GM03348 (cell line): ENCODE results near the gene AS3MT.

Experiments
- DNase-seq: peaks from one replicate; pipeline ENCODE4 v3.0.0; 2012; ENCODE audit warnings: low spot score

Gene AS3MT

GRCh38 chr10:102855731-102856436, 13.4 kb upstream of the AS3MT start:
- peak; percentile 83 for DNase-seq

- DNase-seq: no peak
These were observed 12.4 kb upstream of the AS3MT start for GRCh38 chr10:102856758-102857424.

DNA sequence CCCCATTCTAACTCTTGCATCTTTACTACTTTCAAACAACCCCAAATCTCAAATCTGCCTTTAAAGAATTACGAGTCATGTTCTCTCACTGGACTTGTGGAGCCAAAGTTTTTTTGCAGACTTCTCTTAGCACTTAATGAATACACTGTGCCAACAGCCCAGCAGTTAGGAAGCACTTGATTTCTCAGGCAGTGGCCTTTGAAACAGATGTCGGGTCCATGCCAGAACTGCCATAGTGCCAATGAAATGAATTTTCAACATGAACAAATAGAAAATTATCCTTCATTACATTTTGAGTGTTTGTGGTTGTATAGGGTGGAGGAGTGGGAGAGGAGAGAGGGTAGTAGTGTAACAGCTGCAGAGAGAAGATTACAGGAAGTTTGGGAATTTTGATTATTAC, 9.4 kb upstream of the AS3MT start:
- no peak for DNase-seq

GRCh38 chr10:102863660-102864059, 5.6 kb upstream of the AS3MT start:
- no peak for DNase-seq

DNA sequence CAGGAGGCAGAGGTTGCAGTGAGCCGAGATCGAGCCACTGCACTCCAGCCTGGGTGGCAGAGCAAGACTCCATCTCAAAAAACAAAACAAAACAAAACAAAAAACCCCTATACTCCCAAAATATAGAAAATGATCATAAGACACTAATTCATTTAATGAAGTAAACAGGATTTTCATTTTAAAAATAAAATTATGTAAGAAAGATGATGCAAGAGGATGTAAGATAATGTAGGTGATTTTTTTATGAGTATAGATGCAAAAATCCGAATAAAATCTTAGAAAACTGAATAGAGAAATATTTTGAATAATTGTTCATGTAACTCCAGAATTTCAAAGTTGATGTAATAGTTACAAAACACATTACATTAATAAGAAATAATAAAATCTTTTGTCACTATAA, 3.6 kb upstream of the AS3MT start:
- DNase-seq: no peak

GRCh38 chr10:102868911-102869257, 386 bp upstream of the AS3MT start:
- DNase-seq: no peak

DNA sequence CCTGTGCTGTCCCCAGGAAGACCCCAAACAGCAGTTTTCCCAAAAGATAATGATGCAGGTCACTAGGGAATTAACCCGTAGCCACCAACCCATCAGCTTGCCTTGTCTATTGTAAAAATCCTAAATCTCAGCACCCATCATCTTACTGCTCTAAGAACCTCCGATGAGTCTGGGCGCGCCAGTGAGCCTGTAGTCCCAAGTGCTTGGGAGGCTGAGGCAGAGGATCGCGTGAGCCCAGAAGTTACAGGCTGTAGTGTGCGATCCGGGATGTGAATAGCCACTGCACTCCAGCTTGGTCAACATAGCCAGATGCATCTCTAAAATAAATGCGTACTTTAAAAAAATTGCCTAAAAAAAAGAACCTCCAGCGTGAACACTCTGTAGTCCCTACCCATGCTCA, 951 bp downstream of the AS3MT start:
- DNase-seq: no peak

GRCh38 chr10:102872163-102872562, 2.9 kb downstream of the AS3MT start:
- DNase-seq: no peak

DNA sequence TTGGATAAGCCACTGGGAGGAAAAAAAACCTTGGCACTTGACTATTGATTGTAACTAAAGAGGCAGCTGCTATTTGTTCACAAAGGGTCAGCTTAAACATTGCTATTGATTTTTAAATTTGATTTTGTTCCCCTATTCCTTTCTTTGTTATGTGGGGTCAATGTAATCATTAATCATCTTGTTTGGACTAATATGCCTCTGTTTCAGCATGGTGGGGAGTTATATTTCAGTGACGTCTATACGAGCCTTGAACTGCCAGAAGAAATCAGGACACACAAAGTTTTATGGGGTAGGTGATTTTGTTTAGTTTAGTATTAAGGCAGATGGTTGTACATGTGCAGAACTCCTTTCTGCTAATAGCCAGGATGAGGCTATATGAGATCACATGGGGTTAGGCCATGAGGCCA, 7.5 kb downstream of the AS3MT start:
- no peak for DNase-seq

GRCh38 chr10:102878629-102879028, 9.4 kb downstream of the AS3MT start:
- no peak for DNase-seq

GRCh38 chr10:102880256-102880655, 11.0 kb downstream of the AS3MT start:
- no peak for DNase-seq

DNA sequence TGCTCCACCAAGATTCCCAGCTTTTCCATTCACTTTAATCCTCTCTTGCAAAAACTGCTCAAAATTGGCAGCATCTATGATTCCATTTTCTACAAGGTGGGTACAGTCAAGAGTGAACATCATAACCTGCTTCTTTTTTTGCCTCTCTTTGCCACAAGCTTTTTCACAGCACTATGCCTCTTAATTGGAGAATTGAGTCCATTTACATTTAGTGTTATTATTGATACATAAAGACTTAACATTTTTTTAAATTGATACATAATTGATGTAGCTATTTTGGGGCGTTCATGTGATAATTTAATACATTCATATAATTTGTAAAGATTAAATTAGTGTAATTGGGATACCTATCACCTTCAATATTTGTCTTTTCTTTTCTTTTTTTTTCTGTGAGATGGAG, 18.8 kb downstream of the AS3MT start:
- DNase-seq: no peak

DNA sequence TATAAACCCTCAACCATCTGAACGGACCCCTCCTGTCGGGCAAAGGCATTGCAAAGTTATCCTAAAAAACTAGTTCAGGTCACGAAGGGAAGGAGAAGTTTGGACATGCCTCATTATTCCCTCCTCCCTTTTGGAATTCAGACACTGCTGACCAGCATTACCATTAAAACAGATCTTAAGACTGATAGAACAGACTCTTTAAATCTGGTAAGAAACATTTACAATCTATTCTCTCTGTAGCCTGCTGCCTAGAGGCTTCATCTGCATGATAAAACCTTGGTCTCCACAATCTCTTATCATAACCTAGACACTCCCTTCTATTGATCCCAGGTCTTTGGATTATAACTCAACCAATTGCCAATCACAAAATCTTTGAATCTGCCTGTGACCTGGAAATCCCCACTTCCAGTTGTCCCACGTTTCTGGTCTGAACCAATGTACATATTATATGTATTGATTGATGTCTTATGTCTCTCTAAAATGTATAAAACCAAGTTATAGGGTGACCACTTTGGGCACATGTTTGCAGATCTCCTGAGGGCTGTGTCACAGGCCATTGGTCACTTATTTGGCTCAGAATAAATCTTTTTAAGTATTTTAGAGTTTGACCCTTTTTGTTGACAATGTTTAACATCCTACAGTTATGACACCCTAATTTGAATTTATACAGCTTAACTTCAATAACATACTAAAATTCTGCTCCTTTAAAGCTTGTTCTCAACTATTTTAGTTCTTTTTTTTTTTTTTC, 25.4 kb downstream of the AS3MT start:
- DNase-seq: no peak

- DNase-seq: no peak
These were observed 30.7 kb downstream of the AS3MT start for GRCh38 chr10:102900006-102900405.

DNA sequence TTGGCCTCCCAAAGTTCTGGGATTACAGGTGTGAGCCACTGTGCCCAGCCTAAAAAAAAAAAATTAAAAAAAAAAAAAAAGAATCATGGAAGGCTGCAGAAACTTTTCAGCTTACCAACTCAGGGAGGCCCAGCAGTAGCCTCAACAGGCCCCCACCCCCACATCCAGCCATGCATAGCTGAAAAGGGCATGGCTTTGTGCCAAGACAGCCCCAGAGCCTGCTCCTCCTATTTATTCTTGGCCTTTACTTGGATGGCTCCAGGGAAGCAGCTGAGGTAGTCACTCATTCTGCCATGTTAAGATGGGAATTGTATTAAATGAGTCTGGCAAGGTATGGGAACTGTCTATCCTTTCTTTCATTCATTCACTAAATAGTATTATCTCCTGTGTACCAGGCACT, 35.1 kb downstream of the AS3MT start:
- DNase-seq: no peak

GRCh38 chr10:102906507-102906906, 37.2 kb downstream of the AS3MT start:
- DNase-seq: no peak

GRCh38 chr10:102914781-102915180, 45.5 kb downstream of the AS3MT start:
- DNase-seq: no peak

DNA sequence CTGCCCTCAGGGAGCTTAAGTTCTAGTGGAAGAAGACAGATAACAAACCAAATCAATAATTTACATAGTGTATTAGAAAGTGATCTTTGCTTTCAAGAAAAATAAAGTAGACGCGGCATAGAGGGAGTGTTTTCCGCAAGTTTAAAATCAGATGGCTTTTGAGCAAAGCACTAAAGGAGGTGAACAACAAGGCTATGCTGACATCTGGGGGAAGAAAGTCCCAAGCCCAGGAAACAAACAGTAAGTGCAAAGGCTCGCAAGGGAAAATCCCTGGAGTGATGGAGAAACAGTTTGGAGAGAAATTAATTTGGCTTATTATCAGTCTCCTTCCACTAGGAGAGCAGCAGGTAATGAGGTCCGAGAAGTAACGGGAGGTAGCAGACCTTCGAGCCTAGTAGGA, 46.9 kb downstream of the AS3MT start:
- no peak for DNase-seq

DNA sequence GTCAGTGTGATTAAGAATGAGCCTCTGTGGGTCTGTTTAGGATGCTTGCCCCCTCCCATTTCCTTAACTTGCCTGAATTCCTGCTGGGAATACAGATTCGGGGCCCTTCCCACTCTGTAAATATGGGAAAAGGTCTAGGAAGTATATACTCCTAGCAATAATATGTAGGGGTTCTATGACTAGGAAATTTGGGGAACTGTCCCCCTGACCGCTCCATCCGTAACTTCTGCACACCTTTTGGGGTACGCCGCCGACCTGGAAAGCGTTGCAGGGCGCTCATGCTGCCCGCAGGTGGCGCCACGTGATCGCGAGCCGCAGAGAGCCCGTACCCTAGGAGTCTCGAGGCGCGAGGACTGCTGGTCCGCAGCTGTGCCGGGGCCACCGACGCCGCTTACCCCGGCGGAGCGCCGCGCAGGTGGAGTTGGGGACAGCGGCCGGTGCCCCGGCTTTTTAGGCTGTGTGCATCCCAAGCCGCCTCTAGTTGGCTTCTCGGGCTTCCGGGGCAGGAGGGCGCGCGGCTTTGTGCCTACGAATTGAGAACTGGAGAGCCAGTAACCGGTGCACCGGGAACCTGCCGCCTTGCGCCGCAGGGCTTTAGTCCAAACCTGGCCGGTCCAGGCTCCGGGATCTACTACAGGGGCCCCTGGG, 48.2 kb downstream of the AS3MT start:
- DNase-seq: peak; percentile 83

DNA sequence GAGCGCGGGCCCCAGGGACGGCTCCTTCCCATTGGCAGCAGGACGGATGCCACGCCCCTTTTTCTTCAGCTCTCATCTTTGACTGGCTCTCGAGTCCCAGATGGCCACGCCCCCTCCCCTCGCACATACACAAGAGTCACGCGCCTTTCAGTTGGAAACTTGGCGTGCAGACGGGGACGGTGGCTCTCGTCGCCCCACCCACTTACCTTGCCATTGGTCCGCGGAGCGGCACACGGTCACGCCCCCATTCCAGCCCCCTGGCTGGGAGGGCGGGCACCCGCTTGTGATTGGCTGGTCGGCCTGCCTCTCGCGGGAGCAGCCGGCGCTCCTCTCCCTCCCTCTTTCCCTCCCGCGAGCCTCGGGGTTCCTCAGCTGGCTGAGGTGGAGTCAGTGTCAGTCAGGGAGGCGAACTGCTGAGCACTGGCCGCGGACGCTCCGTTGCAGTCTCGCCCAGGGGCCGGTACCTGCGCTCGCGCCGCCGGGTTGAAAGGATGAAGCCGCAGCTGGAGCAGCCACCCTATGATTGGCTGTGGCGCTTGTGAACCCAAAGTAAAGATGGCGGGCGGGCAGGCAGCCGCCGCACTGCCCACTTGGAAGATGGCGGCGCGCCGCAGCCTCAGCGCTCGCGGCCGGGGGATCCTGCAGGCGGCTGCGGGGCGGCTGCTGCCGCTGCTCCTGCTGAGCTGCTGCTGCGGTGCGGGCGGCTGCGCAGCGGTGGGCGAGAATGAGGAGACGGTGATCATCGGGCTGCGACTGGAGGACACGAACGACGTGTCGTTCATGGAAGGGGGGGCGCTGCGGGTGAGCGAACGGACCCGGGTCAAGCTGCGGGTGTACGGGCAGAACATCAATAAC, 48.9 kb downstream of the AS3MT start, which contains the start of gene CNNM2:
TSS of gene CNNM2 (plus strand) at position 333 of the 855 bp plus-strand sequence. CDS start at position 520, 187 bp downstream.
- peak; percentile 100 for DNase-seq

GRCh38 chr10:102918817-102919245, 49.6 kb downstream of the AS3MT start:
- no peak for DNase-seq
